Jurkat, Clone E6-1 (cell line): ENCODE results near the gene SPIB.

Experiments
- DNase-seq: peaks from one replicate; pipeline ENCODE4 v3.0.0-alpha.2; 2011; ENCODE audit warnings: low read depth, low spot score
- H3K4me3 ChIP-seq: 2 replicates; pipeline ENCODE4 v1.5.1; 2011; ENCODE audit warnings: mild to moderate bottlenecking, low read length, control low read depth, moderate library complexity

SPIB gene

GRCh38 chr19:50416034-50416977 lies 2.4 kb upstream of the SPIB start:
- no peak overlapping the region for H3K4me3 ChIP-seq

GRCh38 chr19:50417111-50418081 lies 1.3 kb upstream of the SPIB start:
- H3K4me3 ChIP-seq = no peak overlapping the region
- DNase-seq = no peak

More at GRCh38 chr19:50416034-50416977, 2.4 kb upstream of the SPIB start:
- no peak for DNase-seq

DNA sequence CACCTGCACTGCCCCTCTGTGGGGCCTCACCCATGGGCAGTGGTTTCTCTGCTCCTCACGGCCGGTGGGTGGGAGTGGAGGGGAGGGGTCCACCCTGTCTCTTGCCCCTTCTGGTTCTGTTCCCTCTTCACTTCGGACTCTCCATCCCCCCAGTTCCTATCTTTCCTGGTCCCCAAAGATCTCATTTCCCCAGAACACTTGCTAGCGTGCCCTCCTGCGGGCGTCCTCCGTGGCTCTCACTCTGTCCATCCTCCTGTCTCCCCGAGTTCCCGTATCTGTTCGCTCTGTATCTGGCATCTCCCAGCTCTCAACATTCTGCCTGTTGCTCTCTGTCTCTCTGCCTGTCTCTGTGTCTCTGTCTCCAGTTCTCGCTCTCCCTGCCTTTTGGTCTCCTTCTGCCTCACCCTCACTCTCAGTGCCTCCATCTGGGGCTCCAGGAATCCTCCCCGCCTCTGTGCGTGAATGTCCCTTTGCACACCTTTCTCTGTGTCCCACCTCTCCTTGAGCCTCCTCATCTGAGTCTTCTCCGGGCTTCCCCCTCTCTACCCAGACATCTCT lies 363 bp downstream of the SPIB start:
- H3K4me3 ChIP-seq = no peak overlapping the region

DNA sequence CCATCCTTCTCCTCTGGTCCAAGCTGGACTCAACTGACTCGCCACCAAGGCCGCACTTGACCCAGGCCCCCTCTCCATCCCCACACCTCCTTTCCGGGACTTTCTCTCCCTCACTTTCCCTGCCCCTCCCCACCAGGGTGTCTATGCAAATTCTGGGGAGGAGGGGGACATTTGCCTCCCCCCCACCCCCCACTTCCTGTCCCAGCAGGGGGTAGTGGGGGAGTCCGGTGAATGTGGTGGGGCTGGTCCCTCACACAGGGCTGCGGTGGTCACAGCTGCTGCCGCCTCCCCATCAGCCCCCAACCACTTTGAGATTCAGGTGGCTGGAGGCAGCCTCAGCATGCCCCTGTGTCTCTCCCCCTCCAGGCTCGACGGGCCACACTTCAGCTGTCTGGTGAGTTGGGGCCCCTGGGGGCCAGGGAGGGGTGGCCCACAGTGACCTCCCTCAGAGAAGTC lies 870 bp downstream of the SPIB start:
- DNase-seq = no peak
- no peak overlapping the region for H3K4me3 ChIP-seq

More for the DNA sequence above, 363 bp downstream of the SPIB start:
- DNase-seq = no peak

- H3K4me3 ChIP-seq = no peak overlapping the region
- DNase-seq = no peak
Measured at GRCh38 chr19:50420127-50420526, 1.4 kb downstream of the SPIB start.

DNA sequence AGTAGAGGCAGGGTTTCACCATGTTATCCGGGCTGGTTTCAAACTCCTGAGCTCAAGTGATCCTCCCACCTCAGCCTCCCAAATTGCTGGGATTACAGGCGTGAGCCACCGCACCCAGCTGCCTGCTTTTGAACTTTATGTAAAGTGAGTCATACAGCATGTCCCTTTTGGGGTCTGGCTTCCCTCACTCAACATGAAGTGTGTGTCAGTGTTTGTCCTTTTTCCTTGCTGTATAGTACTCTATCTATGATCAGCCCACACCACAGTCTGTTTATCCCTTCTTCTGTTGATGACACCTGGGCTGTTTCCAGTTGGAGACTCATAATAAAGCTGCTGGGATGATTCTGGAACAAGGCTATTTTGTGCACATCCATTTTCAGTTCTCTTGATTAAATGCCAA lies 2.1 kb downstream of the SPIB start:
- no peak for DNase-seq
- H3K4me3 ChIP-seq = no peak overlapping the region

DNA sequence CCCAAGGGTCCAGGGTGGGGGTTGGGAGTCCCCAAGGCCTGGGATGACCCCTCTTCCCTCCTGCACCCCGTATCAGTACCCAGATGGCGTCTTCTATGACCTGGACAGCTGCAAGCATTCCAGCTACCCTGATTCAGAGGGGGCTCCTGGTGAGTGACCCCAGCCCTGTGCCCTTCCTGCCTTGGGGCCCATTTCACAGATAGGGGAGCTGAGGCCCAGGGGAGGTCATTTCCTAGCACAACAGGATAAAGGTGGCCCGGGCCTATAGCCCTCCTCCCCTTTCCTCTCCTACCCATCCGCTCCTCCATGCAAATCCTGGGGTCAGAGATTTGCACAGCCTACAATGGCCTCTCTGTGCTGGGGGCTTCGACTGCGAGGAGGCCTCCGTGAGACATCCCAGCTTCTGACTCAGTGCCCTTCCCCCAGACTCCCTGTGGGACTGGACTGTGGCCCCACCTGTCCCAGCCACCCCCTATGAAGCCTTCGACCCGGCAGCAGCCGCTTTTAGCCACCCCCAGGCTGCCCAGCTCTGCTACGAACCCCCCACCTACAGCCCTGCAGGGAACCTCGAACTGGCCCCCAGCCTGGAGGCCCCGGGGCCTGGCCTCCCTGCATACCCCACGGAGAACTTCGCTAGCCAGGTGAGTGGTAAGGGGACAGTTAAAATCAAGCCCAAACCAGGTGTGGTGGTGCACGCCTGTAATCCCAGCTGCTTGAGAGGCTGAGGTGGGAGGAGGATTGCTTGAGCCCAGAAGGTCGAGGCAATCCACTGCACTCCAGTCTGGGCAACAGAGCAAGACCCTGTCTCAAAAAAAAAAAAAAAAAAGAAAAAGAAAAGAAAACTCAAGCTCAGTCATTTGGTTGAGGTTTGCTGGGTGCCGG lies 3.9 kb downstream of the SPIB start:
- H3K4me3 ChIP-seq = no peak overlapping the region

DNA sequence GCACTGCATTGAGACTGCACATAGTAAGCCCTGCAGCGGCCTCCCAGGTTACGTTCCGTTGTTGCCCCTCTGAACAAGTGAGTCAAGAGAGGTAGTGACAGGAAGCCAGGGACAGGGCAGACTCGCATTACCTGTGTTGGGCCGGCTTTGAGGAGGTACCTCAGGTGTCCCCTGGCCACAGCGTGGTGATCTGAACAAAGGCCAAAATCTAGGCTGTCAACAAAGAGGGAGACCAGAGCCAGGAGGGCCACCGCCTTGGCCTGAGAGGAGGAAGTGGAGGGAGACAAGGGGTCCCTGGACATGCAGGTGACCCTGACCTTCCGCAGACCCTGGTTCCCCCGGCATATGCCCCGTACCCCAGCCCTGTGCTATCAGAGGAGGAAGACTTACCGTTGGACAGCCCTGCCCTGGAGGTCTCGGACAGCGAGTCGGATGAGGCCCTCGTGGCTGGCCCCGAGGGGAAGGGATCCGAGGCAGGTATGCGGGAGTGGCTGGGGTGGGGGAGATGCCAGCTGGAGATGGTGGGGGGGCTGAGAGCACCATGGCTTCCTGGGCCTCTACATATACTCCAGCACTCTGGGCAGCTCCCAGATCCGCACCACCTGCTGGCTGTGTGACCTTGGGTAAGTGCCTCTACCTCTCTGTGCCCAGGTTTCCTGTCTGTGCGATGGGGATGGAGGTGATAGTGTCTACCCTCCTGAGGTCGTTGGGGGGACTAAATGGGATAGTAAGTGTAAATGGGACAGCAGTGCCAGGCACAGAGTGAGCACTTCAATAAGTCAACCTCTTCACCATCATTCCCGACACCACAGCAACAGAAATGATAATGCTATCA lies 4.8 kb downstream of the SPIB start:
- no peak overlapping the region for H3K4me3 ChIP-seq
- DNase-seq = no peak

More for the DNA sequence above, 3.9 kb downstream of the SPIB start:
- no peak for DNase-seq

DNA sequence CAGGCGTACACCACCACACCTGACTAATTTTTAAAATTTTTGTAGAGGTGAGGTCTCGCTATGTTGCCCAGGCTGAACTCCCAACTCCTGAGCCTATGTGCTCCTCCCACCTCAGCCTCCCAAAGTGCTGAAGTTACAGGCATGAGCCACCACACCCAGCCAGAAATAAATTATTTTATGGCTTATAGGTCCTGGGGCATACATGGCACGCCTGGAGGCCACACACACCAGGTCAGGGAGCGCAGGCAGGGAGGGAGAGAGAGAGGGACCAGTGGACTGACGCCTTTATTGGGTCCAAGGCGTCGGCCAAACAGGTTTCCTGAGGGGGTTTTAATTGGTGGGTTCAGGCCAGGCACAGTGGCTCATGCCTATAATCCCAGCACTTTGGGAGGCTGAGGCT lies 6.8 kb downstream of the SPIB start:
- no peak overlapping the region for H3K4me3 ChIP-seq
- no peak for DNase-seq

DNA sequence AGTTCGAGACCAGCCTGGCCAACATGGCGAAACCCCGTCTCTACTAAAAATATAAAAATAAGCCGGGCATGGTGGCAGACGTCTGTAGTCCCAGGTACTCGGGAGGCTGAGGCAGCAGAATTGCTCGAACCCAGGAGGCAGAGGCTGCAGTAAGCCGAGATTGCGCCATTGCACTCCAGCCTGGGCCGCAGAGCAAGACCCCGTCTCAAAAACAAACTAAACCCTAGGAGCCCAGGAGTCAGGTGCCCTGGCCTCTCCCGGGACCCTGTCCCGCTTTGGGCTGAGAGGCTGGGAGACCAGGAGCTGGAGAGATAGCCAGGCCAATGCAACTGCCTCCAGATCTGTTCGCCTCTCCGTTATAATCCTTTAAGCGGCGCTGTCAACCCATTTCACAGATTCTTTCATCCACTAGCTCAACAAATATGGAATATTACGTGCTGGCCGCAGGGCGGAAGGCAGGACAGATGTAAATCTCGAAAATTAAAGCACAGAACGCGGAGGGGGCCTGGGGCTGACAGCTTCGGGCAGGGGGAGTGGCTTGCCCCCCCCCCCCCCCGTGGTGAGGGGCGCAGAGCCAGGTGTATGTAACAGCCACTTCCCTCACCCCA lies 8.7 kb downstream of the SPIB start:
- no peak for DNase-seq
- no peak overlapping the region for H3K4me3 ChIP-seq

DNA sequence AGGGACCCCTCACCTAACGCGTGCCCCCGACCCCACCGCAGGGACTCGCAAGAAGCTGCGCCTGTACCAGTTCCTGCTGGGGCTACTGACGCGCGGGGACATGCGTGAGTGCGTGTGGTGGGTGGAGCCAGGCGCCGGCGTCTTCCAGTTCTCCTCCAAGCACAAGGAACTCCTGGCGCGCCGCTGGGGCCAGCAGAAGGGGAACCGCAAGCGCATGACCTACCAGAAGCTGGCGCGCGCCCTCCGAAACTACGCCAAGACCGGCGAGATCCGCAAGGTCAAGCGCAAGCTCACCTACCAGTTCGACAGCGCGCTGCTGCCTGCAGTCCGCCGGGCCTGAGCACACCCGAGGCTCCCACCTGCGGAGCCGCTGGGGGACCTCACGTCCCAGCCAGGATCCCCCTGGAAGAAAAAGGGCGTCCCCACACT lies 9.3 kb downstream of the SPIB start:
- H3K4me3 ChIP-seq = no peak overlapping the region
- DNase-seq = no peak

DNA sequence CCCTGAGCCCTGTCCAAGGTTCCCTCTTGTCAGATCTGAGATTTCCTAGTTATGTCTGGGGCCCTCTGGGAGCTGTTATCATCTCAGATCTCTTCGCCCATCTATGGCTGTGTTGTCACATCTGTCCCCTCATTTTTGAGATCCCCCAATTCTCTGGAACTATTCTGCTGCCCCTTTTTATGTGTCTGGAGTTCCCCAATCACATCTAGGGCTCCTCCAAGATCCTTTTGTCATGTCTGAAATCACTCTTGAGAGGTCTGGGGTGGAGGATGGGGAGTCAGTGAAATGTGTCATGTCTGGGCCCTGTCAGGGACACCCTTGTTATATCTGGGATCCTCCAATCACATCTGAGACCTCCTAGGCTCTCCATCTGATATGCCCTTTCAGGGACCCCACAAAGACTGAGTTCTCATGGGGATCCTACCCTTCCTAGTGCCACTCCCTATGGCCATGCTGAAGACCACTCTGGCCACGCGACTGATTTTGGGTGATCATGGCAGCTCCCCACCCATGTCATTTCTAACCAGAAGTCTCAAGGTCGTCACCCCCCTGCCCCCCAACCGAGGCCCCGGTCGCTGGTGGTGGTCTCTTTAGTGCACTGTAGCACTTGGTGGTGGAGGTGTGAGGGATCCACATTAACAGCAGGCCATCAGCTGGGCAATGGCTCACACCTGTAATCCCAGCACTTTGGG lies 10.2 kb downstream of the SPIB start:
- H3K4me3 ChIP-seq = no peak overlapping the region
- DNase-seq = no peak

- peak overlapping the region; percentile 60 for H3K4me3 ChIP-seq
- no peak for DNase-seq
Measured at GRCh38 chr19:50430888-50431342, 12.2 kb downstream of the SPIB start.

- H3K4me3 ChIP-seq = peak overlapping the region; percentile 60
- DNase-seq = peak; percentile 53
Measured at GRCh38 chr19:50431343-50432220, 12.8 kb downstream of the SPIB start.

- peak within 1 kb of the TSS; percentile 60 for H3K4me3 ChIP-seq
- no peak for DNase-seq
Measured at GRCh38 chr19:50432221-50433028, 13.7 kb downstream of the SPIB start, which contains the start of gene MYBPC2. MYBPC2 (plus strand) TSS chr19:50432892; CDS start chr19:50432954, 62 bp downstream.
